ENCODE measurements around the gene FCHO2.

The FCHO2 gene

GRCh38 chr5:73117088-73117740, 161.4 kb downstream of the FCHO2 start:
- Histone ChIP-seq H3K36me3 (ENCODE audit: insufficient read depth, low read length) (no peaks in the 10 kb centered on the region), H3K27ac (no peak overlapping the region), H3K9me3 (ENCODE audit: low read depth, low read length) (no peaks in the 10 kb centered on the region), H3K4me3 (no peak overlapping the region), H3K9ac (ENCODE audit: insufficient read length) (no peak overlapping the region)
- TF ChIP-seq FOXP2 (optimal IDR thresholded peaks at IDR 0.05; ENCODE audit: control extremely low read depth, extremely low read length, insufficient read depth) (no peak), POLR2AphosphoS5 (IDR thresholded peaks at IDR 0.05; ENCODE audit: borderline replicate concordance, low read depth, low read length) (no peak), EZH2 (IDR thresholded peaks at IDR 0.05) (no peak)
- no peak for DNase-seq (ENCODE audit: low read depth, low spot score)

- no peak overlapping the region for H3K9ac ChIP-seq (ENCODE audit: insufficient read length)
- no peak overlapping the region for H3K4me3 ChIP-seq
- TF ChIP-seq FOXP2 (optimal IDR thresholded peaks at IDR 0.05; ENCODE audit: control extremely low read depth, extremely low read length, insufficient read depth) (no peak), POLR2AphosphoS5 (IDR thresholded peaks at IDR 0.05; ENCODE audit: borderline replicate concordance, low read depth, low read length) (no peak), EZH2 (IDR thresholded peaks at IDR 0.05) (no peak)
- H3K9me3 ChIP-seq (ENCODE audit: low read depth, low read length) = no peaks in the 10 kb centered on the region
- no peak for DNase-seq (ENCODE audit: low read depth, low spot score)
- H3K36me3 ChIP-seq (ENCODE audit: insufficient read depth, low read length) = no peaks in the 10 kb centered on the region; the same call in 1 of the 2 replicates
- no peak overlapping the region for H3K27ac ChIP-seq
These were observed 162.6 kb downstream of the FCHO2 start for GRCh38 chr5:73118391-73118973.

GRCh38 chr5:73119451-73120157, 163.8 kb downstream of the FCHO2 start:
- Histone ChIP-seq H3K9me3 (ENCODE audit: low read depth, low read length) (no peaks in the 10 kb centered on the region), H3K4me3 (no peak overlapping the region), H3K9ac (ENCODE audit: insufficient read length) (no peak overlapping the region), H3K36me3 (ENCODE audit: insufficient read depth, low read length) (peaks cover 4% of the 10 kb centered on the region; the same call in 1 of the 2 replicates), H3K27ac (no peak overlapping the region)
- TF ChIP-seq FOXP2 (optimal IDR thresholded peaks at IDR 0.05; ENCODE audit: control extremely low read depth, extremely low read length, insufficient read depth) (no peak), POLR2AphosphoS5 (IDR thresholded peaks at IDR 0.05; ENCODE audit: borderline replicate concordance, low read depth, low read length) (no peak), EZH2 (IDR thresholded peaks at IDR 0.05) (no peak)
- no peak for DNase-seq (ENCODE audit: low read depth, low spot score)

- Histone ChIP-seq H3K27ac (no peak within 1 kb of the TSS; the same call in 1 of the 2 replicates), H3K9ac (ENCODE audit: insufficient read length) (peak within 1 kb of the TSS; percentile 57), H3K36me3 (ENCODE audit: insufficient read depth, low read length) (peaks cover 4% of the 10 kb centered on the region; the same call in 1 of the 2 replicates), H3K9me3 (ENCODE audit: low read depth, low read length) (no peaks in the 10 kb centered on the region), H3K4me3 (peak within 1 kb of the TSS; percentile 82)
- no peak for TF ChIP-seq FOXP2 (optimal IDR thresholded peaks at IDR 0.05; ENCODE audit: control extremely low read depth, extremely low read length, insufficient read depth)
- no peak for TF ChIP-seq EZH2 (IDR thresholded peaks at IDR 0.05)
- no peak for TF ChIP-seq POLR2AphosphoS5 (IDR thresholded peaks at IDR 0.05; ENCODE audit: borderline replicate concordance, low read depth, low read length)
- no peak for DNase-seq (ENCODE audit: low read depth, low spot score)
These were observed 164.6 kb downstream of the FCHO2 start, which contains the start of gene TMEM171 for GRCh38 chr5:73120222-73121118. Gene TMEM171, plus strand, starts transcription at chr5:73120575. Its CDS starts 2,799 bp downstream, at chr5:73123374.

GRCh38 chr5:73121119-73121463, 165.2 kb downstream of the FCHO2 start:
- Histone ChIP-seq H3K27ac (no peak overlapping the region; the same call in 1 of the 2 replicates), H3K4me3 (peak overlapping the region; percentile 82)

GRCh38 chr5:73122875-73123810, 167.3 kb downstream of the FCHO2 start:
- no peak overlapping the region for H3K9ac ChIP-seq (ENCODE audit: insufficient read length)
- DNase-seq (ENCODE audit: low read depth, low spot score) = peak; percentile 99
- peak overlapping the region; percentile 93 for H3K27ac ChIP-seq
- H3K9me3 ChIP-seq (ENCODE audit: low read depth, low read length) = no peaks in the 10 kb centered on the region
- TF ChIP-seq EZH2 (IDR thresholded peaks at IDR 0.05) (no peak), FOXP2 (optimal IDR thresholded peaks at IDR 0.05; ENCODE audit: control extremely low read depth, extremely low read length, insufficient read depth) (peak; percentile 51), POLR2AphosphoS5 (IDR thresholded peaks at IDR 0.05; ENCODE audit: borderline replicate concordance, low read depth, low read length) (peak; percentile 57; the same call in 1 of the 2 replicates)
- H3K36me3 ChIP-seq (ENCODE audit: insufficient read depth, low read length) = peaks cover 4% of the 10 kb centered on the region; the same call in 1 of the 2 replicates
- peak overlapping the region; percentile 82 for H3K4me3 ChIP-seq

More at GRCh38 chr5:73121119-73121463, 165.2 kb downstream of the FCHO2 start:
- H3K9me3 ChIP-seq (ENCODE audit: low read depth, low read length) = no peaks in the 10 kb centered on the region
- TF ChIP-seq FOXP2 (optimal IDR thresholded peaks at IDR 0.05; ENCODE audit: control extremely low read depth, extremely low read length, insufficient read depth) (no peak), EZH2 (IDR thresholded peaks at IDR 0.05) (no peak), POLR2AphosphoS5 (IDR thresholded peaks at IDR 0.05; ENCODE audit: borderline replicate concordance, low read depth, low read length) (no peak)
- no peak for DNase-seq (ENCODE audit: low read depth, low spot score)
- peak overlapping the region; percentile 57 for H3K9ac ChIP-seq (ENCODE audit: insufficient read length)
- peaks cover 4% of the 10 kb centered on the region; the same call in 1 of the 2 replicates for H3K36me3 ChIP-seq (ENCODE audit: insufficient read depth, low read length)

GRCh38 chr5:73125289-73125688, 169.4 kb downstream of the FCHO2 start:
- Histone ChIP-seq H3K4me3 (no peak overlapping the region), H3K27ac (no peak overlapping the region), H3K9ac (ENCODE audit: insufficient read length) (no peak overlapping the region), H3K36me3 (ENCODE audit: insufficient read depth, low read length) (peaks cover 4% of the 10 kb centered on the region; the same call in 1 of the 2 replicates), H3K9me3 (ENCODE audit: low read depth, low read length) (no peaks in the 10 kb centered on the region)
- DNase-seq (ENCODE audit: low read depth, low spot score) = no peak
- TF ChIP-seq POLR2AphosphoS5 (IDR thresholded peaks at IDR 0.05; ENCODE audit: borderline replicate concordance, low read depth, low read length) (no peak), EZH2 (IDR thresholded peaks at IDR 0.05) (no peak), FOXP2 (optimal IDR thresholded peaks at IDR 0.05; ENCODE audit: control extremely low read depth, extremely low read length, insufficient read depth) (no peak)
